ENCODE measurements around the gene CERS3. TPM values are rescaled to one million over a fixed set of nuclear protein-coding genes. Genes with fewer than 3 reads are reported as not detected.
"Not testable (repeated sequence)": the region's sequence is repeated elsewhere in the genome, so short reads cannot be mapped to it uniquely, and the experiment has no call there.

CERS3 gene
- total RNA-seq, 1 experiment from 2014 or later: not detected

GRCh38 chr15:100457201-100457600, 71.5 kb downstream of the CERS3 start:
- Histone ChIP-seq H3K36me3 (ENCODE audit: insufficient read depth, low read length, poor library complexity, severe bottlenecking) (no peaks in the 10 kb centered on the region), H3K4me3 (ENCODE audit: low read depth, low read length, poor library complexity, severe bottlenecking) (no peak overlapping the region), H3K9me3 (ENCODE audit: low read depth, low read length, poor library complexity, severe bottlenecking) (peaks cover 20% of the 10 kb centered on the region), H3K4me1 (ENCODE audit: insufficient read depth, low read length, poor library complexity, severe bottlenecking) (no peaks in the 10 kb centered on the region), H3K27ac (ENCODE audit: low read depth, low read length, poor library complexity, severe bottlenecking) (no peak overlapping the region), H3K27me3 (replicated peaks; ENCODE audit: insufficient read depth, low read depth, low read length, poor library complexity) (no peaks in the 10 kb centered on the region)
- intact Hi-C loops (cut with micrococcal nuclease; ENCODE audit: unreplicated experiment): no loop called here
- ChIA-PET CTCF (no interaction called here), POLR2A (ENCODE audit: low non-redundant PET) (no interaction called here)
- DNase-seq (ENCODE audit: low spot score): no peak
- TF ChIP-seq EZH2 (IDR thresholded peaks at IDR 0.05; ENCODE audit: borderline replicate concordance, low read depth, low read length, poor library complexity, severe bottlenecking): no peak
- TF ChIP-seq, protein P1, sequence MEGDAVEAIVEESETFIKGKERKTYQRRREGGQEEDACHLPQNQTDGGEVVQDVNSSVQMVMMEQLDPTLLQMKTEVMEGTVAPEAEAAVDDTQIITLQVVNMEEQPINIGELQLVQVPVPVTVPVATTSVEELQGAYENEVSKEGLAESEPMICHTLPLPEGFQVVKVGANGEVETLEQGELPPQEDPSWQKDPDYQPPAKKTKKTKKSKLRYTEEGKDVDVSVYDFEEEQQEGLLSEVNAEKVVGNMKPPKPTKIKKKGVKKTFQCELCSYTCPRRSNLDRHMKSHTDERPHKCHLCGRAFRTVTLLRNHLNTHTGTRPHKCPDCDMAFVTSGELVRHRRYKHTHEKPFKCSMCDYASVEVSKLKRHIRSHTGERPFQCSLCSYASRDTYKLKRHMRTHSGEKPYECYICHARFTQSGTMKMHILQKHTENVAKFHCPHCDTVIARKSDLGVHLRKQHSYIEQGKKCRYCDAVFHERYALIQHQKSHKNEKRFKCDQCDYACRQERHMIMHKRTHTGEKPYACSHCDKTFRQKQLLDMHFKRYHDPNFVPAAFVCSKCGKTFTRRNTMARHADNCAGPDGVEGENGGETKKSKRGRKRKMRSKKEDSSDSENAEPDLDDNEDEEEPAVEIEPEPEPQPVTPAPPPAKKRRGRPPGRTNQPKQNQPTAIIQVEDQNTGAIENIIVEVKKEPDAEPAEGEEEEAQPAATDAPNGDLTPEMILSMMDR (conservative IDR thresholded peaks at IDR 0.05; ENCODE audit: low read depth, low read length): no peak
- no TSS peak for BruUV-seq (replicated peaks)

- intact Hi-C loops (cut with micrococcal nuclease; ENCODE audit: unreplicated experiment): no loop called here
- H3K9me3 ChIP-seq (ENCODE audit: low read depth, low read length, poor library complexity, severe bottlenecking): peaks cover 17% of the 10 kb centered on the region
- no peak overlapping the region for H3K4me3 ChIP-seq (ENCODE audit: low read depth, low read length, poor library complexity, severe bottlenecking)
- ChIA-PET CTCF (no interaction called here), POLR2A (ENCODE audit: low non-redundant PET) (no interaction called here)
- no peak for DNase-seq (ENCODE audit: low spot score)
- TF ChIP-seq EZH2 (IDR thresholded peaks at IDR 0.05; ENCODE audit: borderline replicate concordance, low read depth, low read length, poor library complexity, severe bottlenecking): no peak
- TF ChIP-seq, protein P1 (conservative IDR thresholded peaks at IDR 0.05; ENCODE audit: low read depth, low read length): no peak
- BruUV-seq (replicated peaks): no TSS peak
- H3K4me1 ChIP-seq (ENCODE audit: insufficient read depth, low read length, poor library complexity, severe bottlenecking): no peaks in the 10 kb centered on the region
- H3K36me3 ChIP-seq (ENCODE audit: insufficient read depth, low read length, poor library complexity, severe bottlenecking): no peaks in the 10 kb centered on the region
- H3K27me3 ChIP-seq (replicated peaks; ENCODE audit: insufficient read depth, low read depth, low read length, poor library complexity): no peaks in the 10 kb centered on the region
- no peak overlapping the region for H3K27ac ChIP-seq (ENCODE audit: low read depth, low read length, poor library complexity, severe bottlenecking)
These were observed 74.6 kb downstream of the CERS3 start for GRCh38 chr15:100454148-100454547.

- Histone ChIP-seq H3K4me3 (ENCODE audit: low read depth, low read length, poor library complexity, severe bottlenecking) (no peak overlapping the region), H3K4me1 (ENCODE audit: insufficient read depth, low read length, poor library complexity, severe bottlenecking) (no peaks in the 10 kb centered on the region), H3K9me3 (ENCODE audit: low read depth, low read length, poor library complexity, severe bottlenecking) (no peaks in the 10 kb centered on the region), H3K27ac (ENCODE audit: low read depth, low read length, poor library complexity, severe bottlenecking) (no peak overlapping the region), H3K27me3 (replicated peaks; ENCODE audit: insufficient read depth, low read depth, low read length, poor library complexity) (no peaks in the 10 kb centered on the region), H3K36me3 (ENCODE audit: insufficient read depth, low read length, poor library complexity, severe bottlenecking) (no peaks in the 10 kb centered on the region)
- BruUV-seq (replicated peaks): no TSS peak
- TF ChIP-seq EZH2 (IDR thresholded peaks at IDR 0.05; ENCODE audit: borderline replicate concordance, low read depth, low read length, poor library complexity, severe bottlenecking): no peak
- TF ChIP-seq, protein P1 (conservative IDR thresholded peaks at IDR 0.05; ENCODE audit: low read depth, low read length): no peak
- DNase-seq (ENCODE audit: low spot score): no peak
- CTCF ChIA-PET: no interaction called here
- POLR2A ChIA-PET (ENCODE audit: low non-redundant PET): no interaction called here
- intact Hi-C loops (cut with micrococcal nuclease; ENCODE audit: unreplicated experiment): no loop called here
These were observed 80.3 kb downstream of the CERS3 start for GRCh38 chr15:100448481-100448880.

DNA sequence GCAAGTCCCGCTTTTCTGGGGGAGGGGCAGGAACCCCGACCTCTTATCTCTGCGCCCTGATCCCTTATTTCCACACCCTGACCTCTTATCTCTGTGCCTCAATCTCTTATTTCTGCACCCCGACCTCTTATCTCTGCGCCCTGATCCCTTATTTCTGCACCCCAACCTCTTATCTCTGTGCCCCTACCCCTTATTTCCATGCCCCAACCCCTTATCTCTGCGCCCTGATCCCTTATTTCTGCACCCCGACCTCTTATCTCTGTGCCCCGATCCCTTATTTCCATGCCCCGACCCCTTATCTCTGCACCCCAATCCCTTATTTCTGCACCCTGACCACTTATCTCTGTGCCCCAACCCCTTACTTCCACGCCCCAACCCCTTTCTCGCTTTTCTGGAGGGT, 87.7 kb downstream of the CERS3 start:
- intact Hi-C loops (cut with micrococcal nuclease; ENCODE audit: unreplicated experiment); CTCF ChIA-PET; H3K27me3 ChIP-seq (replicated peaks; ENCODE audit: insufficient read depth, low read depth, low read length, poor library complexity); H3K36me3 ChIP-seq (ENCODE audit: insufficient read depth, low read length, poor library complexity, severe bottlenecking); POLR2A ChIA-PET (ENCODE audit: low non-redundant PET); H3K9me3 ChIP-seq (ENCODE audit: low read depth, low read length, poor library complexity, severe bottlenecking); DNase-seq (ENCODE audit: low spot score); H3K27ac ChIP-seq (ENCODE audit: low read depth, low read length, poor library complexity, severe bottlenecking); H3K4me3 ChIP-seq (ENCODE audit: low read depth, low read length, poor library complexity, severe bottlenecking); H3K4me1 ChIP-seq (ENCODE audit: insufficient read depth, low read length, poor library complexity, severe bottlenecking); BruUV-seq (replicated peaks): not testable (repeated sequence)

Data from A673 (cell line).